ENCODE measurements around the gene SMARCC2. TPM values are rescaled to one million over a fixed set of nuclear protein-coding genes. Genes with fewer than 3 reads are reported as not detected.
A peak's percentile ranks its signal among the peaks of the same experiment; 100 is the strongest.

SMARCC2 gene
- total RNA-seq, 2 experiments from 2014 or later, result 68.3 to 137 TPM

GRCh38 chr12:56193025-56193578 is 3.8 kb upstream of the SMARCC2 start:
- Histone ChIP-seq H3K4me2 (ENCODE audit: low read length) (peak overlapping the region; percentile 7; the same call in 1 of the 2 replicates), H3K4me1 (ENCODE audit: insufficient read depth, low read length, poor library complexity, severe bottlenecking) (peaks cover 24% of the 10 kb centered on the region), H2AFZ (ENCODE audit: low read length) (peak overlapping the region; percentile 84), H3K4me3 (ENCODE audit: low read depth, low read length, poor library complexity, severe bottlenecking) (no peak overlapping the region), H3K9me2 (ENCODE audit: insufficient read depth, low read length) (no peaks in the 10 kb centered on the region), H3K36me3 (ENCODE audit: insufficient read depth, low read length) (no peaks in the 10 kb centered on the region), H4K20me1 (ENCODE audit: insufficient read depth, low read length) (0 out of 2 replicates have a peak, but pooled peaks cover 2% of the 10 kb centered on the region), H3K79me2 (ENCODE audit: insufficient read depth, low read depth, low read length) (peaks cover 9% of the 10 kb centered on the region), H3K27ac (ENCODE audit: low read depth, low read length, poor library complexity, severe bottlenecking) (no peak overlapping the region), H3K9me3 (ENCODE audit: low read length) (no peaks in the 10 kb centered on the region)
- intact Hi-C loops (cut with micrococcal nuclease; ENCODE audit: unreplicated experiment), result loop anchor here (1.0 to 2.0 kb wide), 5 partner anchors 31 to 308 kb away; partner anchors contain the start of genes ANKRD52, CS and NABP2
- TF ChIP-seq, protein P1, sequence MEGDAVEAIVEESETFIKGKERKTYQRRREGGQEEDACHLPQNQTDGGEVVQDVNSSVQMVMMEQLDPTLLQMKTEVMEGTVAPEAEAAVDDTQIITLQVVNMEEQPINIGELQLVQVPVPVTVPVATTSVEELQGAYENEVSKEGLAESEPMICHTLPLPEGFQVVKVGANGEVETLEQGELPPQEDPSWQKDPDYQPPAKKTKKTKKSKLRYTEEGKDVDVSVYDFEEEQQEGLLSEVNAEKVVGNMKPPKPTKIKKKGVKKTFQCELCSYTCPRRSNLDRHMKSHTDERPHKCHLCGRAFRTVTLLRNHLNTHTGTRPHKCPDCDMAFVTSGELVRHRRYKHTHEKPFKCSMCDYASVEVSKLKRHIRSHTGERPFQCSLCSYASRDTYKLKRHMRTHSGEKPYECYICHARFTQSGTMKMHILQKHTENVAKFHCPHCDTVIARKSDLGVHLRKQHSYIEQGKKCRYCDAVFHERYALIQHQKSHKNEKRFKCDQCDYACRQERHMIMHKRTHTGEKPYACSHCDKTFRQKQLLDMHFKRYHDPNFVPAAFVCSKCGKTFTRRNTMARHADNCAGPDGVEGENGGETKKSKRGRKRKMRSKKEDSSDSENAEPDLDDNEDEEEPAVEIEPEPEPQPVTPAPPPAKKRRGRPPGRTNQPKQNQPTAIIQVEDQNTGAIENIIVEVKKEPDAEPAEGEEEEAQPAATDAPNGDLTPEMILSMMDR (conservative IDR thresholded peaks at IDR 0.05; ENCODE audit: low read length), result peak; percentile 99
- no peak for TF ChIP-seq EZH2phosphoT487 (IDR thresholded peaks at IDR 0.05; ENCODE audit: borderline replicate concordance, low read depth, low read length)
- DNase-seq (ENCODE audit: low spot score), result peak; percentile 94
- POLR2A ChIA-PET, result interaction anchor here (0.7 to 2.4 kb wide), 2 partner anchors 19 to 29 kb away, joined by 3 to 19 read pairs; partner anchors contain the start of gene RNF41
- TSS peak; percentile 60 for BruUV-seq (replicated peaks)
- CTCF ChIA-PET (ENCODE audit: unreplicated experiment), result interaction anchor here (0.6 kb wide), 2 partner anchors 29 to 73 kb away, joined by 3 to 7 read pairs; partner anchors contain the start of gene RNF41

GRCh38 chr12:56192582-56192981 is 3.3 kb upstream of the SMARCC2 start:
- H3K79me2 ChIP-seq (ENCODE audit: insufficient read depth, low read depth, low read length), result peaks cover 14% of the 10 kb centered on the region
- H2AFZ ChIP-seq (ENCODE audit: low read length), result peak overlapping the region; percentile 84
- peaks cover 29% of the 10 kb centered on the region for H3K4me1 ChIP-seq (ENCODE audit: insufficient read depth, low read length, poor library complexity, severe bottlenecking)
- H3K9me2 ChIP-seq (ENCODE audit: insufficient read depth, low read length), result no peaks in the 10 kb centered on the region
- H4K20me1 ChIP-seq (ENCODE audit: insufficient read depth, low read length), result 0 out of 2 replicates have a peak, but pooled peaks cover 4% of the 10 kb centered on the region
- ChIA-PET CTCF (ENCODE audit: unreplicated experiment) (interaction anchor here (0.6 to 1.5 kb wide), 3 partner anchors 29 to 73 kb away, joined by 3 to 7 read pairs (median 3); partner anchors contain the start of gene RNF41), POLR2A (interaction anchor here (2.4 kb wide), 1 partner anchor 29 kb away, joined by 19 read pairs; the partner anchor contains the start of gene RNF41)
- DNase-seq (ENCODE audit: low spot score), result no peak
- H3K27ac ChIP-seq (ENCODE audit: low read depth, low read length, poor library complexity, severe bottlenecking), result no peak overlapping the region
- 0 out of 2 replicates have a peak overlapping the region, but pooled peaks have one; percentile 7 for H3K4me2 ChIP-seq (ENCODE audit: low read length)
- intact Hi-C loops (cut with micrococcal nuclease; ENCODE audit: unreplicated experiment), result loop anchor here (2.0 kb wide), 2 partner anchors 108 to 308 kb away; partner anchors contain the start of gene CS
- TF ChIP-seq EZH2phosphoT487 (IDR thresholded peaks at IDR 0.05; ENCODE audit: borderline replicate concordance, low read depth, low read length), result no peak
- TF ChIP-seq, protein P1 (conservative IDR thresholded peaks at IDR 0.05; ENCODE audit: low read length), result no peak
- no peak overlapping the region for H3K4me3 ChIP-seq (ENCODE audit: low read depth, low read length, poor library complexity, severe bottlenecking)
- BruUV-seq (replicated peaks), result no TSS peak
- no peaks in the 10 kb centered on the region for H3K9me3 ChIP-seq (ENCODE audit: low read length)
- H3K36me3 ChIP-seq (ENCODE audit: insufficient read depth, low read length), result no peaks in the 10 kb centered on the region
